ENCODE measurements around the gene NARF. TPM values are rescaled to one million over a fixed set of nuclear protein-coding genes. Genes with fewer than 3 reads are reported as not detected.

Gene NARF
- total RNA-seq, 1 experiment from 2014 or later, result 20.6 TPM

- H3K36me3 Mint-ChIP-seq (ENCODE audit: insufficient read depth, unreplicated experiment), result peaks cover 20% of the 10 kb centered on the region
- H3K4me3 Mint-ChIP-seq (ENCODE audit: unreplicated experiment), result no peak overlapping the region
- no peak overlapping the region for H3K27ac Mint-ChIP-seq (ENCODE audit: low read depth, unreplicated experiment)
- no peak for TF ChIP-seq CTCF (IDR thresholded peaks at IDR 0.05; ENCODE audit: unreplicated experiment)
- CTCF ChIA-PET, result no interaction called here
- H3K9me3 Mint-ChIP-seq (ENCODE audit: unreplicated experiment), result no peaks in the 10 kb centered on the region
- no TSS peak for BruUV-seq (replicated peaks)
- intact Hi-C loops (cut with micrococcal nuclease), result no loop called here
- H3K27me3 Mint-ChIP-seq (ENCODE audit: insufficient read depth, unreplicated experiment), result no peaks in the 10 kb centered on the region
- H3K4me1 Mint-ChIP-seq (ENCODE audit: insufficient read depth, unreplicated experiment), result no peaks in the 10 kb centered on the region
- DNase-seq (ENCODE audit: unreplicated experiment), result no peak
- POLR2A ChIA-PET, result no interaction called here
These were observed 13.5 kb upstream of the NARF start for GRCh38 chr17:82444941-82445521.

DNA sequence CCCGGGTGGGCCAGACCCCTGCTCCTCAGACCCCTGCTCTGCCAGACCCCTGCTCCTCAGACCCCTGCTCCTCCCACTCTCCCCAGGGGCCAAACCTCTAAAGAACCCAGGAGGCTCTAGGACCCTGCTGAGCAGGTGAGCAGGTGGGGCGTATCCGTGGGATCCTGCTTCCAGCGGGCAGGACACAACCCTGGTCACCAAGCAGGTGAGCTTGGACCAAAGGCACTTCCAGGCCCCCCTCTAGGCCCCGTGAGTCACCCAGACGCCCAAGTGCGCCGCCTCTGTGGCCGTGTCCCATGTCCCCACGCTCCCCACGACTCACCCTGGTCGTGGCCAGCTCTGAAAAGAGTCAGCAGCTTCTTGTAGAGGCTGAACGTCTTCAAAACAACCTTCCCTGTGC lies 13.0 kb upstream of the NARF start:
- TF ChIP-seq CTCF (IDR thresholded peaks at IDR 0.05; ENCODE audit: unreplicated experiment), result no peak
- no peaks in the 10 kb centered on the region for H3K9me3 Mint-ChIP-seq (ENCODE audit: unreplicated experiment)
- no TSS peak for BruUV-seq (replicated peaks)
- H3K27ac Mint-ChIP-seq (ENCODE audit: low read depth, unreplicated experiment), result no peak overlapping the region
- ChIA-PET CTCF (no interaction called here), POLR2A (no interaction called here)
- DNase-seq (ENCODE audit: unreplicated experiment), result no peak
- no peak overlapping the region for H3K4me3 Mint-ChIP-seq (ENCODE audit: unreplicated experiment)
- H3K4me1 Mint-ChIP-seq (ENCODE audit: insufficient read depth, unreplicated experiment), result no peaks in the 10 kb centered on the region
- intact Hi-C loops (cut with micrococcal nuclease), result no loop called here
- no peaks in the 10 kb centered on the region for H3K27me3 Mint-ChIP-seq (ENCODE audit: insufficient read depth, unreplicated experiment)
- peaks cover 25% of the 10 kb centered on the region for H3K36me3 Mint-ChIP-seq (ENCODE audit: insufficient read depth, unreplicated experiment)

- Mint-ChIP-seq H3K36me3 (ENCODE audit: insufficient read depth, unreplicated experiment) (peaks cover 25% of the 10 kb centered on the region), H3K27me3 (ENCODE audit: insufficient read depth, unreplicated experiment) (no peaks in the 10 kb centered on the region), H3K4me1 (ENCODE audit: insufficient read depth, unreplicated experiment) (no peaks in the 10 kb centered on the region), H3K9me3 (ENCODE audit: unreplicated experiment) (no peaks in the 10 kb centered on the region), H3K4me3 (ENCODE audit: unreplicated experiment) (no peak overlapping the region), H3K27ac (ENCODE audit: low read depth, unreplicated experiment) (no peak overlapping the region)
- no TSS peak for BruUV-seq (replicated peaks)
- intact Hi-C loops (cut with micrococcal nuclease), result no loop called here
- CTCF ChIA-PET, result interaction anchor here (0.6 kb wide), 1 partner anchor 21 kb away, joined by 3 read pairs; no protein-coding TSS in a partner anchor
- no peak for TF ChIP-seq CTCF (IDR thresholded peaks at IDR 0.05; ENCODE audit: unreplicated experiment)
- no peak for DNase-seq (ENCODE audit: unreplicated experiment)
- POLR2A ChIA-PET, result no interaction called here
These were observed 12.4 kb upstream of the NARF start for GRCh38 chr17:82446124-82446523.

GRCh38 chr17:82446649-82447048 lies 11.9 kb upstream of the NARF start:
- Mint-ChIP-seq H3K4me3 (ENCODE audit: unreplicated experiment) (no peak overlapping the region), H3K4me1 (ENCODE audit: insufficient read depth, unreplicated experiment) (no peaks in the 10 kb centered on the region), H3K27ac (ENCODE audit: low read depth, unreplicated experiment) (no peak overlapping the region), H3K9me3 (ENCODE audit: unreplicated experiment) (no peaks in the 10 kb centered on the region), H3K36me3 (ENCODE audit: insufficient read depth, unreplicated experiment) (peaks cover 25% of the 10 kb centered on the region), H3K27me3 (ENCODE audit: insufficient read depth, unreplicated experiment) (no peaks in the 10 kb centered on the region)
- no TSS peak for BruUV-seq (replicated peaks)
- no peak for DNase-seq (ENCODE audit: unreplicated experiment)
- intact Hi-C loops (cut with micrococcal nuclease), result no loop called here
- ChIA-PET POLR2A (interaction anchor here (1.3 kb wide), 1 partner anchor 83 kb away, joined by 6 read pairs; no protein-coding TSS in a partner anchor), CTCF (interaction anchor here (0.6 kb wide), 1 partner anchor 21 kb away, joined by 3 read pairs; no protein-coding TSS in a partner anchor)
- no peak for TF ChIP-seq CTCF (IDR thresholded peaks at IDR 0.05; ENCODE audit: unreplicated experiment)

Data from MCF 10A (cell line).